H9 (cell line): ENCODE results near the gene PARP16. TPM values are rescaled to one million over a fixed set of nuclear protein-coding genes. Genes with fewer than 3 reads are reported as not detected.

ENCODE experiments used
- DNase-seq: peaks from one replicate; pipeline ENCODE4 v3.0.0-alpha.2; 2017
- H2AFZ ChIP-seq: one replicate; pipeline ENCODE4 v1.6.1; 2013; ENCODE audit warnings: mild to moderate bottlenecking, low read length, control low read depth, moderate library complexity
- H2AK5ac ChIP-seq: 2 replicates; pipeline ENCODE4 v1.6.1; 2013; ENCODE audit warnings: low read length, control low read depth, mixed read lengths; ENCODE audit not compliant: insufficient read length
- H2BK120ac ChIP-seq: one replicate; pipeline ENCODE4 v1.6.1; 2013; ENCODE audit warnings: low read depth, mild to moderate bottlenecking, low read length, control low read depth, inconsistent platforms; ENCODE audit not compliant: poor library complexity, severe bottlenecking
- H2BK12ac ChIP-seq: 2 replicates; pipeline ENCODE4 v1.6.1; 2013; ENCODE audit warnings: low read length, control low read depth, mixed read lengths, low read depth; ENCODE audit not compliant: insufficient read length
- H2BK15ac ChIP-seq: 2 replicates; pipeline ENCODE4 v1.6.1; 2013; ENCODE audit warnings: low read depth, low read length, control low read depth
- H2BK20ac ChIP-seq: one replicate; pipeline ENCODE4 v1.6.1; 2013; ENCODE audit warnings: low read depth, mild to moderate bottlenecking, low read length, control low read depth, inconsistent platforms; ENCODE audit not compliant: poor library complexity, severe bottlenecking
- H2BK5ac ChIP-seq: 2 replicates; pipeline ENCODE4 v1.6.1; 2013; ENCODE audit warnings: low read length, control low read depth, mixed read lengths; ENCODE audit not compliant: insufficient read length
- H3K14ac ChIP-seq: 2 replicates; pipeline ENCODE4 v1.6.1; 2013; ENCODE audit warnings: low read length, control low read depth; ENCODE audit not compliant: insufficient read depth
- H3K18ac ChIP-seq: 2 replicates; pipeline ENCODE4 v1.6.1; 2013; ENCODE audit warnings: low read depth, mild to moderate bottlenecking, mixed read lengths, low read length, control low read depth; ENCODE audit not compliant: insufficient read length
- H3K23ac ChIP-seq: 2 replicates; pipeline ENCODE4 v1.6.1; 2013; ENCODE audit warnings: low read length, control low read depth, mixed read lengths, low read depth; ENCODE audit not compliant: insufficient read length
- H3K23me2 ChIP-seq: 2 replicates; pipeline ENCODE4 v1.6.1; 2013; ENCODE audit warnings: low read depth, mild to moderate bottlenecking, mixed read lengths, low read length, control low read depth; ENCODE audit not compliant: insufficient read length, poor library complexity, severe bottlenecking
- H3K27ac ChIP-seq: 2 replicates; pipeline ENCODE4 v1.5.1; 2013; ENCODE audit warnings: low read length, control low read depth, mixed read lengths, low read depth; ENCODE audit not compliant: insufficient read length
- H3K27me3 ChIP-seq: 2 replicates; pipeline ENCODE4 v1.6.1; 2013; ENCODE audit warnings: low read length, control low read depth, inconsistent platforms; ENCODE audit not compliant: insufficient read depth
- H3K4ac ChIP-seq: 2 replicates; pipeline ENCODE4 v1.6.1; 2013; ENCODE audit warnings: low read depth, mild to moderate bottlenecking, control low read depth, inconsistent platforms, low read length, moderate library complexity
- H3K4me1 ChIP-seq: 2 replicates; pipeline ENCODE4 v1.6.1; 2013; ENCODE audit warnings: low read length, control low read depth, inconsistent platforms; ENCODE audit not compliant: insufficient read depth
- H3K4me2 ChIP-seq: 2 replicates; pipeline ENCODE4 v1.6.1; 2013; ENCODE audit warnings: low read length, control low read depth, mixed read lengths; ENCODE audit not compliant: insufficient read length, insufficient read depth
- H3K56ac ChIP-seq: 2 replicates; pipeline ENCODE4 v1.6.1; 2013; ENCODE audit warnings: low read depth, mild to moderate bottlenecking, mixed read lengths, low read length, control low read depth; ENCODE audit not compliant: insufficient read length
- H3K79me1 ChIP-seq: 2 replicates; pipeline ENCODE4 v1.6.1; 2013; ENCODE audit warnings: low read depth, mild to moderate bottlenecking, moderate library complexity, low read length, control low read depth, inconsistent platforms; ENCODE audit not compliant: insufficient read depth, poor library complexity, severe bottlenecking
- H3K79me2 ChIP-seq: 2 replicates; pipeline ENCODE4 v1.6.1; 2013; ENCODE audit warnings: low read length, control low read depth, inconsistent platforms; ENCODE audit not compliant: insufficient read depth
- H3K9ac ChIP-seq: 2 replicates; pipeline ENCODE4 v1.6.1; 2013; ENCODE audit warnings: low read length, control low read depth, mixed read lengths; ENCODE audit not compliant: insufficient read length; ENCODE audit errors: extremely low read depth
- H3K9me3 ChIP-seq: one replicate; pipeline ENCODE4 v1.6.1; 2013; ENCODE audit warnings: low read depth, low read length, inconsistent platforms; ENCODE audit not compliant: control insufficient read depth
- H3T11ph ChIP-seq: one replicate; pipeline ENCODE4 v1.6.1; 2013; ENCODE audit warnings: mild to moderate bottlenecking, low read length, control low read depth, inconsistent platforms
- H4K20me1 ChIP-seq: one replicate; pipeline ENCODE4 v1.6.1; 2013; ENCODE audit not compliant: control insufficient read depth, insufficient read length, insufficient read depth
- H4K5ac ChIP-seq: 2 replicates; pipeline ENCODE4 v1.6.1; 2013; ENCODE audit warnings: low read depth, mild to moderate bottlenecking, mixed read lengths, low read length, control low read depth; ENCODE audit not compliant: insufficient read length
- H4K8ac ChIP-seq: replicated peaks from 2 replicates; pipeline ENCODE4 v1.6.1; 2013; ENCODE audit warnings: low read length, control low read depth, mixed read lengths, low read depth; ENCODE audit not compliant: insufficient read length
- H4K91ac ChIP-seq: 2 replicates; pipeline ENCODE4 v1.6.1; 2013; ENCODE audit warnings: low read depth, mild to moderate bottlenecking, moderate library complexity, mixed read lengths, low read length, control low read depth; ENCODE audit not compliant: insufficient read length
- H3K27ac Mint-ChIP-seq, 3 experiments: 2 replicates in 2 of 3; 3 replicates in 1 of 3; pipeline ENCODE4 v1.8.0; 2020 to 2021; ENCODE audit warnings: mixed read lengths in 3 of 3, mild to moderate bottlenecking in 1 of 3, moderate library complexity in 1 of 3
- H3K27me3 Mint-ChIP-seq: 2 replicates; pipeline ENCODE4 v1.8.0; 2021; ENCODE audit warnings: low read depth, mild to moderate bottlenecking, moderate library complexity, mixed read lengths
- H3K36me3 Mint-ChIP-seq, 3 experiments: 2 replicates in 2 of 3; 3 replicates in 1 of 3; pipeline ENCODE4 v1.8.0; 2020 to 2021; ENCODE audit warnings: low read depth in 3 of 3, mixed read lengths in 3 of 3; ENCODE audit not compliant: insufficient read depth in 1 of 3
- H3K4me1 Mint-ChIP-seq, 2 experiments: 2 replicates each; pipeline ENCODE4 v1.8.0; 2020; ENCODE audit warnings: mixed read lengths in 2 of 2
- H3K4me3 Mint-ChIP-seq, 2 experiments: 2 replicates in 1 of 2; 3 replicates in 1 of 2; pipeline ENCODE4 v1.8.0; 2020 to 2021; ENCODE audit warnings: mild to moderate bottlenecking in 2 of 2, mixed read lengths in 2 of 2, moderate library complexity in 1 of 2
- H3K9me3 Mint-ChIP-seq, 2 experiments: 2 replicates in 1 of 2; 3 replicates in 1 of 2; pipeline ENCODE4 v1.8.0; 2020; ENCODE audit warnings: mild to moderate bottlenecking in 2 of 2, mixed read lengths in 2 of 2, moderate library complexity in 1 of 2
- CTCF ChIP-seq: fragments of 200-600 bp; sonication (generic); conservative IDR thresholded peaks from 3 replicates; pipeline ENCODE4 v1.8.0; 2021; ENCODE audit warnings: antibody characterized with exemption, mild to moderate bottlenecking
- WGBS: extraction: QIAGEN DNeasy Blood & Tissue Kit; methylation state at CpG from one replicate; pipeline ENCODE4 v1.1.7; 2013; ENCODE audit warnings: missing lambda C conversion rate, low lambda C conversion rate, mixed read lengths; ENCODE audit not compliant: insufficient read length; ENCODE audit errors: extremely low coverage; 5-methylcytosine and 5-hydroxymethylcytosine counted together
- total RNA-seq: library from RNA; stranded (reverse); gene quantifications from 2 replicates; pipeline ENCODE4 v1.2.1, GENCODE V29; 2021

The PARP16 gene
- total RNA-seq, 1 experiment from 2014 or later = 3.9 TPM

- no CpG with 5 or more reads among the region's 2 CpGs for WGBS
- Histone ChIP-seq H2BK120ac (no peak overlapping the region), H2AK5ac (no peak overlapping the region), H3K27me3 (no peaks in the 10 kb centered on the region), H2AFZ (no peak overlapping the region), H3K23me2 (no peaks in the 10 kb centered on the region), H3K14ac (no peak overlapping the region), H3K4ac (no peak overlapping the region), H4K20me1 (no peaks in the 10 kb centered on the region), H3K4me2 (no peak overlapping the region), H3K56ac (no peak overlapping the region), H3K9ac (no peak overlapping the region), H3K18ac (no peak overlapping the region), H3K4me1 (no peaks in the 10 kb centered on the region), H3K27ac (no peak overlapping the region), H2BK5ac (no peak overlapping the region), H2BK15ac (no peak overlapping the region), H4K8ac (no peak overlapping the region), H3T11ph (no peak overlapping the region), H3K9me3 (no peaks in the 10 kb centered on the region), H2BK20ac (no peak overlapping the region), H2BK12ac (no peak overlapping the region), H3K23ac (no peak overlapping the region), H3K79me1 (no peaks in the 10 kb centered on the region), H3K79me2 (no peaks in the 10 kb centered on the region), H4K5ac (no peak overlapping the region), H4K91ac (no peak overlapping the region)
- no peak overlapping the region for H3K4me3 Mint-ChIP-seq
- H3K4me1 Mint-ChIP-seq = peaks cover 12 to 25% of the 10 kb centered on the region in 2 experiments
- no peaks in the 10 kb centered on the region; a peak in 1 of 7 replicates for H3K36me3 Mint-ChIP-seq
- no peaks in the 10 kb centered on the region for H3K9me3 Mint-ChIP-seq
- H3K27ac Mint-ChIP-seq = no peak overlapping the region
- no peak for DNase-seq
- peaks cover 3% of the 10 kb centered on the region for H3K27me3 Mint-ChIP-seq
- no peak for TF ChIP-seq CTCF
Observed at GRCh38 chr15:65208647-65209046, 78.0 kb downstream of the PARP16 start.

Other genes starting within 250 kb of the PARP16 start
- gene SLC51B, start 241.5 kb downstream of the PARP16 start, total RNA-seq = not detected in 2 replicates
- 7.5 and 7.7 TPM in 2 replicates for gene RASL12, start 218.9 kb downstream of the PARP16 start, total RNA-seq
- not detected in 2 replicates for gene KBTBD13, start 210.1 kb downstream of the PARP16 start, total RNA-seq
- gene UBAP1L, start 171.7 kb downstream of the PARP16 start, total RNA-seq = 2.6 and 3.0 TPM in 2 replicates
- gene PDCD7, start 153.1 kb downstream of the PARP16 start, total RNA-seq = 35.2 and 38.1 TPM in 2 replicates
- 53.8 and 55.8 TPM in 2 replicates for gene CLPX, start 101.5 kb downstream of the PARP16 start, total RNA-seq
- 0.04 TPM in 1 of 2 replicates, not detected in the other for gene CILP, start 75.4 kb downstream of the PARP16 start, total RNA-seq
- not detected in 2 replicates for gene RNU5A-1, start 9.2 kb upstream of the PARP16 start, total RNA-seq
- gene RNU5B-1, start 17.8 kb upstream of the PARP16 start, total RNA-seq = not detected in 2 replicates
- gene IGDCC3, start 91.1 kb upstream of the PARP16 start, total RNA-seq = 17.9 and 18.9 TPM in 2 replicates
- gene IGDCC4, start 136.1 kb upstream of the PARP16 start, total RNA-seq = 19.8 and 21.7 TPM in 2 replicates
- 24.5 and 26.6 TPM in 2 replicates for gene DPP8, start 230.8 kb upstream of the PARP16 start, total RNA-seq
- gene HACD3, start 243.6 kb upstream of the PARP16 start, total RNA-seq = 131 and 133 TPM in 2 replicates